GM18502 (cell line): ENCODE data around the gene PROSER1.
"Not testable (repeated sequence)": the region's sequence is repeated elsewhere in the genome, so short reads cannot be mapped to it uniquely, and the experiment has no call there.

ENCODE experiments used
- ATAC-seq: cut with Tn5 transposase; IDR thresholded peaks from one replicate; pipeline ENCODE4 v1.9.1; 2021; ENCODE audit warnings: mild to moderate bottlenecking; ENCODE audit not compliant: unreplicated experiment, poor library complexity

Gene PROSER1

DNA sequence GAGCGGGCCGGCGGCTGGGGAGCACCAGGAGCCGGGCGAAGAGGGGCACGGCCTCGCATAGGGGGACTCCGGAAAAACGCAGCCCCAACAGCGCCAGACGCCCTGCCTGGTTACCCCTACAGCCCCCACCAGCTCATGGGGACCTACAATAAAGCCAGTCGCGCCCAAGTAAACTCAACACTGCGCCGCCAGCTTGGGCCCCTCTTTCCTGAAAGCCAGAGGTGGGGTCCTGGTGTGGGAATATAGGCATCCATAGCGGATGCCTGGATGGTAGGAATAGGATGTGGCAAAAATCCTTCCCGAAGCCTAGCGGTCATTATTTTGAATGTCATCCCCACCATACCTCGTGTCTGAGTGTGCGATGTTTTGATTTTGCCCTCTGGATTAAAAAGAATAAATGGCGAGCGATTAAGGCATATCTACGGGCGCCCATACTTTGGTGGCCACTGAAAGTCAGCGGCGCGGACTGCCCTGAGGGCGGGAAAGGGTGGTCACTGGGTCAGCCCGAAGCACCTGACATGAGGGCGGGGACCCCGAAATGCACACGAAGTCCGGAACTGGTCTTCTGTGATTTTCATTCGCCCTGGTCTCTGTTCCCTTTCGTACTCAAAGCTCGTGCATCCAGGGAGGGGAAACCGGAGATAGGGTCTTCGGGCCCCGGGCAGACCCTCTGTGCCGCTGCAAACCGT is at the start of gene PROSER1, which contains the start of gene NHLRC3:
Gene PROSER1 (minus strand): TSS at position 210 of the 689 bp plus-strand sequence. CDS start 847 bp downstream, outside the sequence.
Gene NHLRC3 (plus strand): TSS at position 577 of the 689 bp plus-strand sequence. CDS start 184 bp downstream, outside the sequence.
- peak; percentile 69 for ATAC-seq

- ATAC-seq = not testable (repeated sequence)
These were observed 48.5 kb upstream of the PROSER1 start for GRCh38 chr13:39086251-39086945.

DNA sequence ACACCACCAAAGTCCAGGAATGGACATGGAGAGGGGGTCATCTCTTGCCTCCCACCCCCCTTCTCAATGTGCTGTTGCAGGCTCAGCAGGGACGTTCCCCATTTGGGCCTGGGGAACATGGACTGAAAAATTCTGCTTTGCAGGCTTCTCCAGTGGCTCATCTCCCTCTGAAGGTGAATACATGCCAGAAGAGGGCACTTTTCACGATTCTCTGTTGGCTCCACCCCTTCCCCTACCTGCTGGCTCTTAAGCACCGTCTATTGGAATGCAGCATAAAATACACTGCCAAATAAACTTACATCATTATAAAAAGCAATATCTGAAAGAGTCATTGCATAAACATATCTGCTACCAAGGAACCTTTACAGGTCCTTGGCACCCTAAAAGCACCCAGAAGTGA is 36.1 kb upstream of the PROSER1 start:
- ATAC-seq = no peak

DNA sequence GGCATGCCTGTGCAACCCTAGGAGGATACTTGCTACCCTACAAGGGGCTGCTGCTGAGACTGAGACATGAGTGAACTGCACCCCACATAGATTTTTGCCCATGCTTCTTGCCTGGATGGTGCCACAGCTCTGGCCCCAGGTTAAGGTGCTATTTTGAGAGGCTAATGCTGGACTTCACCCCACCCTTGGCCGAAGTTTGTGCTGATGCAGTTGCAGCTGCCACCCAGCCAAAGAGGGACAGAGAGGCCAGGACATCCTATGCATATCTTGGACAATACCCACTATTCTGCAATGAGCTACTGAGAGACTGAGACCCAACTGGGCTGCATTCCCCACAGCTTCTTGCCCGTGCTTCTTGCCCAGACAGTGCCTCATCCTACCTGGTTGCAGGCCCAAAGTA is 35.0 kb upstream of the PROSER1 start:
- no peak for ATAC-seq

DNA sequence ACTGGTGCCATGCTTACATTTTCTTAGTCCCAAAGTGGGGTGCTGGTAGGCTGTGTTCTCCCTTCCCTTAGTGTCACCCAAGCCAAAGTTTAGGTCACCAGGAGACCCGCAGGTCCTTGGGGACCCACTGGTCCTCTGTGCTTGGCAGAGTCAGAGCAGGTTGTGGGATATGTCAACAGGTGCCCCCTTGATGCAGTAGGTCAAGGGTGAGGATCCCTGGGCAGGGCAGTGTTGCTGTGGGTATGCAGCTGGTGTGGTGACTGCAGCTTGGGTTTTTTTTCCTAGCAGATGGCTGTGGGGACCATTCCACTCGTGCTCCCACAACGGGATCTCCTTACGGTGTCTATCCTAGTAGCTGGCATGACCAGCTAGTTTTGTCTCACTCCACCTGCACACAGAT is 24.1 kb upstream of the PROSER1 start:
- ATAC-seq = no peak

GRCh38 chr13:39058040-39058439 is 20.2 kb upstream of the PROSER1 start:
- ATAC-seq = no peak

DNA sequence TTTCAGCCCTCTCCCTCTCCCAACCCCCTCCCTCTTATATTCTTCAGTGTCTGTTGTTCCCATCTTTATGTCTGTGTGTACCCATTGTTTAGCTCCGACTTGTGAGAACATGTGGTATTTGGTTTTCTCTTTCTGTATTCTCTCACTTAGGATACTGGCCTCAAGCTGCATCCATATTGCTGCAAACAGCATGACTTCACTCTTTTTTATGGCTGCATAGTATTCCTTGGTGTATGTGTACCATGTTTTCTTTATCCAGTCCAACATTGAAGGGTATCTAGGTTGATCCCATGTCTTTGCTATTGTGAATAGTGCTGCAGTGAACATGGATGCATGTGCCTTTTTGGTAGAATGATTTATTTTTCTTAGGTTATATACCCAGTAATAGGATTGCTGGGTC is 18.1 kb upstream of the PROSER1 start:
- ATAC-seq = no peak

GRCh38 chr13:39054112-39054511 is 16.2 kb upstream of the PROSER1 start:
- ATAC-seq = no peak

- no peak for ATAC-seq
These were observed 15.1 kb upstream of the PROSER1 start for GRCh38 chr13:39052944-39053343.

DNA sequence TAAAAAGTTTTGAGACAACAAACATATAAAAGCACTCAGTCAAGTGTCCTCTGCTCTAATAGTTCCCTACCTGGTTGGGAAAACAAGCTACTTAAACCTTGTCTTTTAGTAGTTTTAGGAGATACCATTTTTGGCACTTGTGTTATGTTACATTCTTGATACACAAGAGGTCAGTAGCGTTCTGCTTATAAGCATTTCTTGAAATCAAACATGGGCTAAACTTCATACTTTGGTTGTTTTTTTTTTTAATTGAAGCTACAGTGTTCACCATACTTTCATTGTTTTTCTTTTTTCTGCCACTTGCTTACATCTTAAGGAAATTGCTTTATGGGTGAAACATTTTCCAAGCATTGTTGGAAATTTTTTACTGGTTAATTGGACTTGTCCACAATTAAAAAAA is 13.3 kb upstream of the PROSER1 start:
- ATAC-seq = no peak

DNA sequence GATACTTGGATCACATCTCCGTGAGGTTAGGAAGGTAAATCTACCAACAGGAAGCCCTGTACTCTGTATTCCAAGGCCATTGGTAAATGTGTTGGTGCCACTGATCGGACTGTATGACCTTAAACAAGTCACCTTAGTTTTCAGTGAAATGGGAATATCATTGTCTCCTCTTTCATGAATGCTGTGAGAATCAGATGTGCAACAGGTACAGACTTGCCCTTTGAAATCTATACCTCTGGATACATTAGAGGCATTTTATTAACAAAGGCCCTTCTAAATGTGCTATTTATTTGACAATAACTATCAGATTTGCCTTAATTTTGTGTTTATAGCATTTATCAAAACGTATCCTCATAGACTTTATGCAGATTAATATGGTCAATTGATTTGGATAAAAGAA is 11.4 kb upstream of the PROSER1 start:
- no peak for ATAC-seq

- no peak for ATAC-seq
These were observed 10.9 kb upstream of the PROSER1 start for GRCh38 chr13:39048806-39049205.

- ATAC-seq = no peak
These were observed 9.7 kb upstream of the PROSER1 start for GRCh38 chr13:39047560-39047959.

GRCh38 chr13:39044536-39044935 is 6.6 kb upstream of the PROSER1 start:
- ATAC-seq = peak; percentile 81

DNA sequence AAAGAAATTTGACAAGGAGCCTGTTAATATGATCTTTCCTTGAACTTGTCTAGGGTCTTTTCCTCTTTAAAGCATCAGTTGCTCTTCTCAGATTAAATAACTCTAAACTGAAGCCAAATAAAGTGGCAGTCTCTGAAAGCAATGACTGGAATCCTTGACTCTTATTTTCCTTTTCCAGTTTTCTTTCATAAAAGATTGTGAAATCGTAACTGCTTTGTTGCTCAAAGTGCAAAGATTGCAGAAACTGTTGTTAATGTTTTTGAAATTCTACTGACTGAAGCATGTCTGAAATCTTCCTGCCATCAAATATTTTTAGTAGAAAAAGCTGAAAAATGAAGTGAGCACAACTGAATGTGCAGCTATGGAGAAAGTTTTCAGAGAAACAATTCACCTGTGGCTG is 2.3 kb upstream of the PROSER1 start:
- ATAC-seq = no peak

DNA sequence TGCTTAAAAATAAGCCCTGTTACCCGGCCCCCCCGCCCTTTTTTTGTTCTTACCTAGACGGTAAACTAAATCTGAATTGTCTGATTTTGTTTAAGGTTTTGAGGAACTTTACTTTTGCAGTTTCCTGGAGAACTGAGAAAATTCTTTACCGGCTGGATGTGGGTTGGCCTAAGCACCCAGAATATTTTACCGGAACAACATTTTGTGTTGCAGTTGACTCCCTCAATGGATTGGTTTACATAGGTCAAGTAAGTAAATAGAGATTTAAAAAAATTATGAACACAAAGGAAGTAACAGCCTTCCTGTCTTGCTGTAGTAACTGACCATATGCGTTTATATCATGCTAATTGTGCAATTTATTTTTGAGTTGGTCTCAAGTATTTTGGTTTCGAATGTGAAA is 1.2 kb upstream of the PROSER1 start:
- ATAC-seq = no peak

GRCh38 chr13:39038569-39039030 is 711 bp upstream of the PROSER1 start:
- ATAC-seq = peak; percentile 44

DNA sequence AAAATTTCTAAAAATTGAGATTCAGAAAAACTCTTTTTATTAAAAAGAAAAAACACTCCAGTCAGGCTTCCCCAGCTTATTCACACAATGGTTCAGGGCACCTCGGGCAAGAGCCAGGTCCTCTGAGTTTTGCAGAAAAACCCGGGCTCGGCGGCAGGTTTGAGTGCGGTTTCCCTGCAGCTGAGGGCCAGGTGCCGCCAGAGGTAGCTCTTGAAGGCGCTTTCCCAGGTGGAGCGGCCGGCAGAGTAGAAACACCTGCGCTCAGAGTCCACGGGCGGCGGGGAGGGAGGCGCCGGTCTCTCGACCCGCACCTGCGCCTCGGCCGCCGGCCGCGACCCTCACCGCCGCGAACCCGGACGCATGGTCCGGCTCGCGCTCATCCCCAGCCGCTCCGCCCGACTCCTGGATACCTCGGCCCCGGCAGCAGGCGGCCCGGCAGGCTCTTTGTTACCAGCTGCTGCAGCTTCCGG is 444 bp downstream of the PROSER1 start:
- ATAC-seq = peak; percentile 30

- no peak for ATAC-seq
These were observed 1.7 kb downstream of the PROSER1 start for GRCh38 chr13:39036212-39036611.

- ATAC-seq = no peak
These were observed 2.1 kb downstream of the PROSER1 start for GRCh38 chr13:39035799-39036198.

- no peak for ATAC-seq
These were observed 2.7 kb downstream of the PROSER1 start for GRCh38 chr13:39035204-39035603.

DNA sequence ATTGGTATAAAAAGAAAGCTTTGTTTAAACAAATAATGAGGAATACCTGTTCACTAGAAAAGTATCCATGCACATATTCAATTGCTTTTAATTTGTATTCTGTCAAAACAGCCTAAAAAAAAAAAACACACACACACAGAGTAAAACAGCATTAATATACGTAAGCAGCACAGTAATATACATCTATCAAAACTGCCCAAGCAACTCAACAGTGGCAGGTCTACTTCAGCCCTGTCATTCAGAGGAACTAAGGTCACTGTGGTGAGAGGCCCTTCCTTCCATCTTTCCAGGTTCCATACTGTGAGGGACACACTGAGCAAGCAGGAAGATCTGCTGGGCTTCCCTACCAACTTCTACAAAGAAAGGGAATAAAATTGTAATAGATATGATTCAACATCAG is 3.8 kb downstream of the PROSER1 start:
- no peak for ATAC-seq
